NB4 (cell line): Measurements from ENCODE around the gene COL6A2.

Experiments
- POLR2A ChIP-seq: IDR thresholded peaks from 2 replicates; pipeline ENCODE4 v1.6.1; 2011; ENCODE audit warnings: mild to moderate bottlenecking; ENCODE audit not compliant: insufficient read length; ENCODE audit errors: extremely low read depth
- TF ChIP-seq, protein P1 (sequence below): IDR thresholded peaks from one replicate; pipeline ENCODE4 v1.5.1; 2012; ENCODE audit warnings: low read depth, low read length
- TF ChIP-seq, protein P2 (sequence below): IDR thresholded peaks from 2 replicates; pipeline ENCODE4 v1.6.1; 2011; ENCODE audit warnings: low read depth, low read length

DNA sequence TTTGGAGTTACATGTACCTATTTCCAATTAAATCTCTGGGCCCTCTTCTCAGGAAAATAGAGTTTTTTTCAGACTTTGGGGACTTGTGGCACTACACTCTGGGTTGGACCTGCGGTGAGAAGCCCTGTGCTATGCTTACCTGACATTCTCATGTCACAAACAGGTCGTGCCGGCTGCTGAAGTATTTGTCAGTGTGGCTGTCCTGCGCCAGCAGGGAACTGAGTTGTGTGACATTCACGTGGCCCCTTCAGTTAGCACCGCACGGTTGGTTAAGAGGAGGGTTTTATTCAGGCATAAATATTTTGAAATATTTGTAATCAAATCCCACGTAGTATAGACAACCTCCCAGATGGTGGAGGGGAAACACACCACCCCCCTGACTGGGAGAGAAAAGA is 6.3 kb upstream of the COL6A2 start:
- TF ChIP-seq, protein P1, sequence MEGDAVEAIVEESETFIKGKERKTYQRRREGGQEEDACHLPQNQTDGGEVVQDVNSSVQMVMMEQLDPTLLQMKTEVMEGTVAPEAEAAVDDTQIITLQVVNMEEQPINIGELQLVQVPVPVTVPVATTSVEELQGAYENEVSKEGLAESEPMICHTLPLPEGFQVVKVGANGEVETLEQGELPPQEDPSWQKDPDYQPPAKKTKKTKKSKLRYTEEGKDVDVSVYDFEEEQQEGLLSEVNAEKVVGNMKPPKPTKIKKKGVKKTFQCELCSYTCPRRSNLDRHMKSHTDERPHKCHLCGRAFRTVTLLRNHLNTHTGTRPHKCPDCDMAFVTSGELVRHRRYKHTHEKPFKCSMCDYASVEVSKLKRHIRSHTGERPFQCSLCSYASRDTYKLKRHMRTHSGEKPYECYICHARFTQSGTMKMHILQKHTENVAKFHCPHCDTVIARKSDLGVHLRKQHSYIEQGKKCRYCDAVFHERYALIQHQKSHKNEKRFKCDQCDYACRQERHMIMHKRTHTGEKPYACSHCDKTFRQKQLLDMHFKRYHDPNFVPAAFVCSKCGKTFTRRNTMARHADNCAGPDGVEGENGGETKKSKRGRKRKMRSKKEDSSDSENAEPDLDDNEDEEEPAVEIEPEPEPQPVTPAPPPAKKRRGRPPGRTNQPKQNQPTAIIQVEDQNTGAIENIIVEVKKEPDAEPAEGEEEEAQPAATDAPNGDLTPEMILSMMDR = no peak
- TF ChIP-seq POLR2A = no peak
- TF ChIP-seq, protein P2, sequence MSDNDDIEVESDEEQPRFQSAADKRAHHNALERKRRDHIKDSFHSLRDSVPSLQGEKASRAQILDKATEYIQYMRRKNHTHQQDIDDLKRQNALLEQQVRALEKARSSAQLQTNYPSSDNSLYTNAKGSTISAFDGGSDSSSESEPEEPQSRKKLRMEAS = no peak
